H1 (cell line): Measurements from ENCODE around the gene MELK. TPM values are rescaled to one million over a fixed set of nuclear protein-coding genes. Genes with fewer than 3 reads are reported as not detected.
A peak's percentile ranks its signal among the peaks of the same experiment; 100 is the strongest.

Experiments used
- BCL11A ChIP-seq, 2 experiments: IDR thresholded peaks; one replicate each; pipeline ENCODE4 v1.6.1; 2011; ENCODE audit warnings: low read depth in 2 of 2, low read length in 2 of 2, mild to moderate bottlenecking in 2 of 2
- CBX5 ChIP-seq: fragments of 300-800, 300-1000 bp; sonication (generic); IDR thresholded peaks from 2 replicates; pipeline ENCODE4 v1.7.1; 2016; ENCODE audit warnings: antibody characterized with exemption, low read length, low read depth
- CEBPB ChIP-seq: IDR thresholded peaks from 2 replicates; pipeline ENCODE4 v1.6.1; 2012; ENCODE audit warnings: low read depth, low read length
- CHD1 ChIP-seq: IDR thresholded peaks from 2 replicates; pipeline ENCODE4 v1.6.1; 2012; ENCODE audit warnings: low read depth, low read length, improper control_type of control experiment
- CHD2 ChIP-seq: IDR thresholded peaks from 2 replicates; pipeline ENCODE4 v1.6.1; 2012; ENCODE audit warnings: low read length, improper control_type of control experiment
- E2F6 ChIP-seq: IDR thresholded peaks from 2 replicates; pipeline ENCODE4 v1.6.1; 2012; ENCODE audit warnings: inconsistent platforms
- EZH2 ChIP-seq: fragments of 200-600 bp; sonication (generic); IDR thresholded peaks from 2 replicates; pipeline ENCODE4 v1.7.1; 2012; ENCODE audit warnings: low read depth, mild to moderate bottlenecking, moderate library complexity, low read length, inconsistent platforms; ENCODE audit not compliant: severe bottlenecking
- HDAC2 ChIP-seq, 2 experiments: fragments of 300-600 bp in 1 of 2; sonication (generic) in 1 of 2; IDR thresholded peaks; 2 replicates each; pipeline ENCODE4 v1.6.1; 2011 to 2012; ENCODE audit warnings: low read depth in 2 of 2, low read length in 2 of 2, mild to moderate bottlenecking in 2 of 2, moderate library complexity in 2 of 2, borderline replicate concordance in 1 of 2, inconsistent platforms in 1 of 2
- JUND ChIP-seq: IDR thresholded peaks from 2 replicates; pipeline ENCODE4 v1.6.1; 2011; ENCODE audit warnings: mild to moderate bottlenecking, improper control_type of control experiment, low read length
- NRF1 ChIP-seq: IDR thresholded peaks from 2 replicates; pipeline ENCODE4 v1.6.1; 2011; ENCODE audit warnings: mild to moderate bottlenecking, low read depth, low read length, improper control_type of control experiment
- PHF8 ChIP-seq: fragments of 200-600 bp; sonication (generic); conservative IDR thresholded peaks from 2 replicates; pipeline ENCODE4 v1.7.1; 2012; ENCODE audit warnings: low read depth, mild to moderate bottlenecking, inconsistent platforms, low read length, moderate library complexity
- POLR2A ChIP-seq, 2 experiments: IDR thresholded peaks; 1 replicate in 1 of 2; 2 replicates in 1 of 2; pipeline ENCODE4 v1.6.1; 2011; ENCODE audit warnings: low read depth in 2 of 2, low read length in 2 of 2, mild to moderate bottlenecking in 2 of 2; ENCODE audit errors: control extremely low read depth in 1 of 2
- POLR2AphosphoS5 ChIP-seq: IDR thresholded peaks from 2 replicates; pipeline ENCODE4 v1.6.1; 2011; ENCODE audit warnings: low read depth, low read length
- RAD21 ChIP-seq, 2 experiments: IDR thresholded peaks in 1 of 2; conservative IDR thresholded peaks in 1 of 2; 2 replicates each; pipeline ENCODE4 v1.6.1; 2011; ENCODE audit warnings: low read depth in 2 of 2, low read length in 2 of 2, improper control_type of control experiment in 1 of 2, inconsistent platforms in 1 of 2, mild to moderate bottlenecking in 1 of 2, moderate library complexity in 1 of 2
- RBBP5 ChIP-seq: IDR thresholded peaks from 2 replicates; pipeline ENCODE4 v1.7.1; 2012; ENCODE audit warnings: low read depth, mild to moderate bottlenecking, inconsistent platforms, low read length, moderate library complexity, borderline replicate concordance
- SAP30 ChIP-seq: fragments of 300-600 bp; sonication (generic); IDR thresholded peaks from 2 replicates; pipeline ENCODE4 v1.7.1; 2012; ENCODE audit warnings: low read length, moderate library complexity, mild to moderate bottlenecking, inconsistent platforms; ENCODE audit not compliant: insufficient read depth, insufficient replicate concordance
- SP2 ChIP-seq: IDR thresholded peaks from 2 replicates; pipeline ENCODE4 v1.6.1; 2012; ENCODE audit warnings: mild to moderate bottlenecking, low read length, inconsistent platforms
- TAF1 ChIP-seq: IDR thresholded peaks from 2 replicates; pipeline ENCODE4 v1.6.1; 2011; ENCODE audit warnings: mild to moderate bottlenecking, low read depth, low read length
- TAF7 ChIP-seq: optimal IDR thresholded peaks from 2 replicates; pipeline ENCODE3; 2011; ENCODE audit warnings: low read depth, mild to moderate bottlenecking, inconsistent platforms, low read length, moderate library complexity, borderline replicate concordance
- TBP ChIP-seq: IDR thresholded peaks from 2 replicates; pipeline ENCODE4 v1.6.1; 2011; ENCODE audit warnings: low read depth, low read length, improper control_type of control experiment
- YY1 ChIP-seq: IDR thresholded peaks from 2 replicates; pipeline ENCODE4 v1.6.1; 2011; ENCODE audit warnings: low read depth, mild to moderate bottlenecking, low read length
- polyA plus RNA-seq, 7 experiments: library from polyadenylated mRNA; depleted of rRNA in 3 of 7; stranded (reverse) in 5 of 7; unstranded in 2 of 7; fragments of >200 nt in 5 of 7; fragments of 200-250 nt in 2 of 7; gene quantifications; 1 replicate in 5 of 7; 2 replicates in 1 of 7; 4 replicates in 1 of 7; pipeline versions ENCODE4 v1.2.1 to v1.2.3, GENCODE V29; 2011 to 2013; ENCODE audit warnings: missing spikeins in 2 of 7, mixed read lengths in 2 of 7
- total RNA-seq: library from RNA; stranded (reverse); fragmentation: NEBNext Ultra II Directional; extraction: Animal tissue kit (Norgen Biotek cat#: 25700); gene quantifications from 2 replicates; pipeline ENCODE4 v1.2.1, GENCODE V29; 2021
- TF ChIP-seq, protein P1 (sequence below): IDR thresholded peaks from 2 replicates; pipeline ENCODE4 v1.6.1; 2012; ENCODE audit warnings: low read length, inconsistent platforms

The MELK gene
- total and polyA plus RNA-seq, 2 of the 8 experiments (the other 6 are each of a cell fraction or from before 2014, with no cell fraction given): 26.2 to 53.1 TPM

DNA sequence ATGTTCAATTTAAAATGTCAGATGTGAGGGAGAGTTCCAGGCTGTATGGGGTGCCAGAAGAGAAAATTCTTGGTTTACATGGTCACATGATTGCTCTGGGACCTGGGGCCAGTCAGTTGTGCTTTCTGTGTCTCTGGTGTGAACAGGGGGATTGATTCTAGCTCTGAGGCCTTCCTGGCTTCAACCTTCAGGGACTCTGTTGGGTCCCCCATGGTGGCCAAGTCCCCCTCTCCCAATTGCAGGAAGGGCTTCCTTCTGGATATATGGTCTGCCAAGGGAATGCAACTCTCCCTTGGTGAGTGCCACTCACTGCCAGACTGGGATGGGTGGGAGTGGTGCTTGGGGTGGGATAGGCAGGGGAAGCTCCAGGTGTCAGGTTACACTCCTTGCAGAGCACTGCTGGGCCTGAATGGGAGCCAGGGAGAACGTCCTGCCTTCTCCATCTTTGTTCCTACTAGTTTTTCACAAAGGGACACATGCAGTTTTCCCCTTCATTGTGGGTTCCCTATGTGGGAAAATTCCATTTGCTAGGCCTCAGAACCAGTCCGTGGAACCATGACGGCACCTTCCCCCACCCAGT lies 153.2 kb downstream of the MELK start (continued):
- TF ChIP-seq CHD1 (no peak), TBP (0 out of 2 replicates have a peak, but pooled peaks have one; percentile 7), SP2 (no peak), RAD21 (IDR thresholded peaks at IDR 0.05 in 1 of 2, conservative IDR thresholded peaks at IDR 0.05 in 1 of 2; ENCODE audit: low read depth in 2 of 2, low read length in 2 of 2) (no peak), CEBPB (no peak), CHD2 (no peak), TAF7 (no peak), EZH2 (no peak), YY1 (peak; percentile 62; the same call in 1 of the 2 replicates), JUND (no peak), SAP30 (no peak), POLR2AphosphoS5 (no peak; the same call in 1 of the 2 replicates), BCL11A (IDR thresholded peaks at IDR 0.05; ENCODE audit: low read depth in 2 of 2, low read length in 2 of 2) (no peak), NRF1 (no peak), HDAC2 (IDR thresholded peaks at IDR 0.05; ENCODE audit: borderline replicate concordance in 1 of 2, low read depth in 2 of 2, low read length in 2 of 2) (no peak), RBBP5 (0 out of 2 replicates have a peak, but pooled peaks have one; percentile 41), CBX5 (no peak), PHF8 (no peak), POLR2A (IDR thresholded peaks at IDR 0.05; ENCODE audit: control extremely low read depth in 1 of 2, low read depth in 2 of 2, low read length in 2 of 2) (peak in 1 of 2 experiments; percentile 62; a peak in 2 of 3 replicates), TAF1 (peak; percentile 50; the same call in 1 of the 2 replicates), E2F6 (no peak)
- TF ChIP-seq, protein P1, sequence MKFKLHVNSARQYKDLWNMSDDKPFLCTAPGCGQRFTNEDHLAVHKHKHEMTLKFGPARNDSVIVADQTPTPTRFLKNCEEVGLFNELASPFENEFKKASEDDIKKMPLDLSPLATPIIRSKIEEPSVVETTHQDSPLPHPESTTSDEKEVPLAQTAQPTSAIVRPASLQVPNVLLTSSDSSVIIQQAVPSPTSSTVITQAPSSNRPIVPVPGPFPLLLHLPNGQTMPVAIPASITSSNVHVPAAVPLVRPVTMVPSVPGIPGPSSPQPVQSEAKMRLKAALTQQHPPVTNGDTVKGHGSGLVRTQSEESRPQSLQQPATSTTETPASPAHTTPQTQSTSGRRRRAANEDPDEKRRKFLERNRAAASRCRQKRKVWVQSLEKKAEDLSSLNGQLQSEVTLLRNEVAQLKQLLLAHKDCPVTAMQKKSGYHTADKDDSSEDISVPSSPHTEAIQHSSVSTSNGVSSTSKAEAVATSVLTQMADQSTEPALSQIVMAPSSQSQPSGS: no peak
